Endothelial cell of umbilical vein (primary cell): ENCODE results near the gene HTRA1.

Source experiments
- CTCF ChIP-seq, 2 donors: IDR thresholded peaks; 1 replicate in 1 of 2; 2 replicates in 1 of 2; pipeline ENCODE4 v1.5.1; 2011; ENCODE audit warnings: low read length in 2 of 2, mild to moderate bottlenecking in 2 of 2, moderate library complexity in 2 of 2, control low read depth in 1 of 2, inconsistent platforms in 1 of 2, low read depth in 1 of 2; ENCODE audit not compliant: insufficient read depth in 1 of 2; ENCODE audit errors: extremely low read depth in 1 of 2
- EZH2 ChIP-seq: IDR thresholded peaks from 2 replicates; pipeline ENCODE4 v1.6.1; 2012; ENCODE audit warnings: borderline replicate concordance, low read depth, mild to moderate bottlenecking, moderate library complexity, low read length, inconsistent platforms; ENCODE audit not compliant: severe bottlenecking
- GATA2 ChIP-seq: IDR thresholded peaks from 2 replicates; pipeline ENCODE4 v1.7.0; 2011; ENCODE audit warnings: low read depth, mild to moderate bottlenecking, moderate library complexity, mixed read lengths, low read length; ENCODE audit not compliant: insufficient read length, insufficient read depth
- MYC ChIP-seq: IDR thresholded peaks from one replicate; pipeline ENCODE4 v1.6.1; 2011; ENCODE audit warnings: mild to moderate bottlenecking, low read depth, low read length
- POLR2A ChIP-seq: IDR thresholded peaks from 2 replicates; pipeline ENCODE4 v1.6.1; 2012; ENCODE audit warnings: low read depth, mild to moderate bottlenecking, control low read depth, low read length
- POLR2AphosphoS5 ChIP-seq: IDR thresholded peaks from 2 replicates; pipeline ENCODE4 v1.6.1; 2012; ENCODE audit warnings: low read depth, mild to moderate bottlenecking, control low read depth, low read length, moderate library complexity; ENCODE audit not compliant: insufficient read depth
- TF ChIP-seq, protein P1 (sequence below): IDR thresholded peaks from 2 replicates; pipeline ENCODE4 v1.6.1; 2011; ENCODE audit not compliant: insufficient read depth, insufficient read length

DNA sequence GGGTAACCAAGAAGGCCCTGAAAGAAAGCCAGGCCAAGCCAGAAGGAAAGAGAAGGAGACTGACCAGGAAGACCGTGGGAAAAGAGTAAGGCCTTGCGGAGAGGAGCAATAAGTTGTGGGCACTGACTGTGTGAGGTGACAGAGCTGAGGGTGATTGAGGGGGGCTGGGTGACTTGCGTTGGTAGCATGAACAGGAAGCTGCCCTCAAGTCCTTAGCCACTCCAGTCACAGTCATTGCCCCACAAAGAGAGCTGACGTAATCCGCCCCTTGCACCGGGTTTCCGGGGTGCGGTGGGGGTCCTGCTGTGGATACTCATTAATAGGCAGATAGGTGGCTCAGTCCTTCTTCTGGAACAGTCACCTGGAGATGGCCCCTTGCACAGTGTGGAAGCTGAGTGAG is 83.1 kb downstream of the HTRA1 start:
- TF ChIP-seq, protein P1, sequence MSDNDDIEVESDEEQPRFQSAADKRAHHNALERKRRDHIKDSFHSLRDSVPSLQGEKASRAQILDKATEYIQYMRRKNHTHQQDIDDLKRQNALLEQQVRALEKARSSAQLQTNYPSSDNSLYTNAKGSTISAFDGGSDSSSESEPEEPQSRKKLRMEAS, result no peak
- TF ChIP-seq EZH2 (no peak), MYC (no peak), CTCF (IDR thresholded peaks at IDR 0.05; ENCODE audit: extremely low read depth in 1 of 2, insufficient read depth in 1 of 2, low read depth in 1 of 2, low read length in 2 of 2) (no peak), POLR2AphosphoS5 (no peak), GATA2 (no peak), POLR2A (no peak)
